SK-N-MC (cell line): Measurements from ENCODE around the gene RASGRP1.

Source experiments
- DNase-seq: peaks from one replicate; pipeline ENCODE4 v3.0.0-alpha.2; 2011; ENCODE audit warnings: low read depth, low spot score
- H3K27ac ChIP-seq: fragments of 200-600 bp; sonication (generic); 2 replicates; pipeline ENCODE4 v1.5.1; 2016; ENCODE audit warnings: mixed run types
- H3K36me3 ChIP-seq: fragments of 200-600 bp; sonication (generic); 2 replicates; pipeline ENCODE4 v1.6.1; 2017; ENCODE audit warnings: antibody characterized with exemption, low read length, mixed read lengths; ENCODE audit not compliant: insufficient read depth
- H3K4me3 ChIP-seq: fragments of 200-600 bp; sonication (generic); 2 replicates; pipeline ENCODE4 v1.5.1; 2016
- H3K9ac ChIP-seq: fragments of 200-600 bp; sonication (generic); 2 replicates; pipeline ENCODE4 v1.8.0; 2017; ENCODE audit warnings: mixed run types, mixed read lengths; ENCODE audit not compliant: insufficient read length
- H3K9me3 ChIP-seq: fragments of 200-600 bp; sonication (generic); 2 replicates; pipeline ENCODE4 v1.6.1; 2017; ENCODE audit warnings: low read depth, mild to moderate bottlenecking, antibody characterized with exemption, low read length, moderate library complexity, mixed read lengths
- EZH2 ChIP-seq: fragments of 200-600 bp; sonication (generic); IDR thresholded peaks from one replicate; pipeline ENCODE4 v1.6.1; 2017; ENCODE audit warnings: antibody characterized with exemption
- FOXP2 ChIP-seq: optimal IDR thresholded peaks from 2 replicates; pipeline ENCODE3; 2011; ENCODE audit warnings: mild to moderate bottlenecking, moderate library complexity; ENCODE audit not compliant: insufficient read depth; ENCODE audit errors: extremely low read length, control extremely low read depth
- POLR2AphosphoS5 ChIP-seq: IDR thresholded peaks from 2 replicates; pipeline ENCODE4 v1.6.1; 2012; ENCODE audit warnings: mild to moderate bottlenecking, low read depth, low read length, borderline replicate concordance

The RASGRP1 gene

DNA sequence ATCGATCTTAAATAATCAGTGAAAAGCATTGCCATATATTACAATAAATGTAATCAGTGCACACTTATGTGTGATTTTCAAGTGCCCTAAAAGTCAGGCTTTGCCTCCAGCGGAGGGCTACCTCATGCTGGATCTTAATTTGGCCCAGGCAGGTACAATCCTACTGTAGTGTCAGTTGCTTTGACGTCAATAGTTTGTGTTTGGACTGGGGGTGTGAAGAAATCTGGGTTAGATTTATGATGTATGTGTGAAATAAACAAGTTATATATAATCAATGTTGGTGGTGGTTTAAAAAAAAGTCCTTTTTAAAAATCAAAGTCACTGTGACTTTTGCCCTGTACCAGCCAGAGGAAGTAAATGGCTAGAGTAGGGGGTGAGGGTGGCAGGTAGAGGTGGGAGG, 14.0 kb upstream of the RASGRP1 start:
- DNase-seq, result no peak
- H3K36me3 ChIP-seq, result no peaks in the 10 kb centered on the region
- no peaks in the 10 kb centered on the region for H3K9me3 ChIP-seq
- H3K27ac ChIP-seq, result no peak overlapping the region
- TF ChIP-seq EZH2, result no peak
- TF ChIP-seq FOXP2, result no peak
- TF ChIP-seq POLR2AphosphoS5, result no peak
- no peak overlapping the region for H3K9ac ChIP-seq
- H3K4me3 ChIP-seq, result no peak overlapping the region

DNA sequence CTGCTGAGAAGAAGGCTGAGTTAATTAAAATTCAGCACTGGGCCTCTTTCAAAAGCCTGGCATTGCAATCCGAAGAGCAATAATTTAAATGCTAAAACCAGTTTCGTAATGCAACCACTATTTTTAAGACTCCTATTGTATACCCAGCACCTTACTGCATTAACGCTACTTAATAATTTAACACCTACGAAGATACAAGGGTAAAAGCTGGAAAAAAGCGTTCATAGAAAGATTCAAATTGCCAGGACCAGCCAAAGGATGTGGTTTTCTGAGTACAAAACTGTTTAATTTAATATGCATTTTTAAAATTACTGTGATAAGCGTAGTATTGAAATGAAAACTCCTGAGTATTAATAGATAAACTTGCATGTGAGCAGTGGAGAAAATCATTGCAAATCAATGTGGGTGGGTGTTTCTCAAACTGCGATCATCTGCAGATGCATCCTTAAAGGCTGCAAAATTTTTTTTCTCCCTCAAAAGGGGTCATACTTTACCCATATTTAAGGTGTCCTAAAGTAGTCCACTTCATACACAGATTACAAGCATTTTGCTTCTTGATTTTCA, 12.9 kb upstream of the RASGRP1 start:
- Histone ChIP-seq H3K9me3 (no peaks in the 10 kb centered on the region), H3K36me3 (no peaks in the 10 kb centered on the region), H3K4me3 (no peak overlapping the region), H3K9ac (no peak overlapping the region), H3K27ac (no peak overlapping the region)
- TF ChIP-seq EZH2 (no peak), POLR2AphosphoS5 (no peak), FOXP2 (no peak)
- no peak for DNase-seq

DNA sequence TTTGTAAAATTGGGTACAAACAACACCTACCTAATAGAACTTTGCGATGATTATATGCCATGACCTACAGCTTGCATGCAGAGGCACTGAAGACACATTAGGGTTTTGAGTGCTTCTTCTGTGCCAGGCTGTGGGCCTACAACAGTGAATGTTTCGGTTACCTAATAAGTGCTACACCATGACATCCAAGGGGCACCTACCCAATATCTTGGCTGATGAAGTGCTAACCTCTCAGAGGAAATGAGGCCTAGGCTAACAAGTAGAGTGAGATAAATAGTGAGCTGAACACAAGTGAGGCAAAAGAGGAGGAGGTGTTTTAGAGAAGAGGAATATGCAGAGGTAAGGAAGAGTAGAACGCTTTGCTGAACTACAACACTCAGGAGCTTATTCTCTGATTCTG, 12.2 kb upstream of the RASGRP1 start:
- H3K9me3 ChIP-seq, result no peaks in the 10 kb centered on the region
- TF ChIP-seq FOXP2 (no peak), EZH2 (no peak), POLR2AphosphoS5 (no peak)
- no peak overlapping the region for H3K4me3 ChIP-seq
- H3K27ac ChIP-seq, result no peak overlapping the region
- no peak overlapping the region for H3K9ac ChIP-seq
- no peak for DNase-seq
- H3K36me3 ChIP-seq, result no peaks in the 10 kb centered on the region

DNA sequence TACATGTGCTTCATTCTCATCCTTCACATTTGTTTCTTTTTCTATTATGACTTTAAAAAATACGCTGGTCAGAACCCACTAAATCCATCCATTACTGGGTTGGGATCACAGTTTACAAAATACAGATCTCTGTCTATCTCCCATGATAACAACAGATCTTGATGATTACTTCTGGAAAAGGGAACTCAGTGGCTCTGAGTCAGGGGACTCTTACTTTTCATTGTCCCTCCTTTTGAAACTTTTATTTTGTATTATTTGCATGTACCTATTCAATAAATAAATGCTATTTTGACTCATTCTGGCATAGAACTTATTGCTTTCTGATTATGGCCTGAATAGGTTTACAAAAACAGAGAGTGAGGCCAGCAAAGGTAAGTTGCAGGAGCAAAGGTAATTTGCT, 11.6 kb upstream of the RASGRP1 start:
- no peak overlapping the region for H3K27ac ChIP-seq
- no peak overlapping the region for H3K9ac ChIP-seq
- no peaks in the 10 kb centered on the region for H3K36me3 ChIP-seq
- DNase-seq, result no peak
- no peak overlapping the region for H3K4me3 ChIP-seq
- TF ChIP-seq FOXP2, result no peak
- TF ChIP-seq POLR2AphosphoS5, result no peak
- TF ChIP-seq EZH2, result no peak
- no peaks in the 10 kb centered on the region for H3K9me3 ChIP-seq

DNA sequence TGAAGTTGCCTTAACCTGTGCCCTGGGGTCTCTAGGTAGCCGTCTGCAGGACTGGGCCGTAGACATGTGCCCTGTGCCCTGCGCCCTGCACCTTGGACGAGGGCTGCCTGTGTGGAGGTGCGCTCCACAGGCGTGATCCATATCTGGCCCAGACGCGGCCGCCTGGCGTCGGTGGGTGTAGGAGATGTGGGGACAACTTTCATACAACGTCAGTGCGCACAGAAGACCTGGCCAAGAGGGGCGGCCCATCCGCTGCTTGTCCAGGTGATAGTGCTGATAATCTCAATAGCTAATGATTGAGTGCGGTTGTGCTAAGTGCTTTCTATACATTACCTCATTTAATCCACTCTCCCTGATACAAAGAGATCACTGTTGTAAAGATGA, 665 bp upstream of the RASGRP1 start:
- Histone ChIP-seq H3K27ac (no peak overlapping the region), H3K9me3 (no peaks in the 10 kb centered on the region), H3K4me3 (no peak overlapping the region), H3K36me3 (no peaks in the 10 kb centered on the region), H3K9ac (no peak overlapping the region)
- DNase-seq, result no peak
- TF ChIP-seq EZH2 (no peak), FOXP2 (no peak), POLR2AphosphoS5 (no peak)

DNA sequence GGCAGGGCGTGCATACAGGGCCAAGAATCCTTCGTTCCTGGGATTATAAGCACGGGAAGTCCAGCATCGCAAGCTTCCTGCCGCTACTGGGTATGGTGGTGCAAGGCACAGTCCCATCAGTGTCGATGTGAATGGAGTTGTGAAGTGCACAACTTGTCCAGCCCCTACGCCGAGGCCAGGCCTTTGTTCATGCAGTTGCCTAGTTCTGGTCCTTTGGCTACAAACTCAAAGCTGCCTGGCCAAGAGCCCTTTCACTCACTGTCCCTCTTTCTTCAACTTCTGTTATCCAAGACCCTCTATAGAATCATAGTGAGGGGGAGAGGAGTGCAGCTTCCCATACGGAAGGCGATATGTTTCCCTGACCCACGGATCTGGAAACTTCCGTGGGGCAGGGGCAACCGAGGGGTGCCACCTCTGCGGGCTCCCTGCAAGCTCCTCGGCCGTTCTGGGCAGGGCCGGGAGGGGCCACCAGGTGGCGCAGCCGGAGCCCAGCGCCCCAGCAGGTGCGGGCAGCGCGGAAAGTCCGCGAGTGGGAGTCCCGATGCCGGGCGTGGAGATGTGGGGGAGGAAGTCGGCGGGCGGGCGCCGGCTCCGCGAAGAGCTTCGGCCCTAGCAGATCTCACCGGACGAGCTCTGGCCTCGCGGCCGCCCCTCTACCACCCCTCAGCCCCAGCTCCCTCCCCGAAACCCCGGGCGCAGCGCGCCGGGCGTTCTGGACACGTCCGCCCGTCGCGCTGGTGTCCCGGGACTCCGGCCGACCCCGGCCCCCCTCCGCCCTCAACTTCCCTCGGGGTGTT, 693 bp downstream of the RASGRP1 start:
- Histone ChIP-seq H3K27ac (no peak overlapping the region), H3K9ac (no peak overlapping the region), H3K4me3 (peak overlapping the region; percentile 52), H3K36me3 (no peaks in the 10 kb centered on the region), H3K9me3 (no peaks in the 10 kb centered on the region)
- TF ChIP-seq EZH2, result no peak
- no peak for TF ChIP-seq POLR2AphosphoS5
- TF ChIP-seq FOXP2, result no peak
- no peak for DNase-seq

DNA sequence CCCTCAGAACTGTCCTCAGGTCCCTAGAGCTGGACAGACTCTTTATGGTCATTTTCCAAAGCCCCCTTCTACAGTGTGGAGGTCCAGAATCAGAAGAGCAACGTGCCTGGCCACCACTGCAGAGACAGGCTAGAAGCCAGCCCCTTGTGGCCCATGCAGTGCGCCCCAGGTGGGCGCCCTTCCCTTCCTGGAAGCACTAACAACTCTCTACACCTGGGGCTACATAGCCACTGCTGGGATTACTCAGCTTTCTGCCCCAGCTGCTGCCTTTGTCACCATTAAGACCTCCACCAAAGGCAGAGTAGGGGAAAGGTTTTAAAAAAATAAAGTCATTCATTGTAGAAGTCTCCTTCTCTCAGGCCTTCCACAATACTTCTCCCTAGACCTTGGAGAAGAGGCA, 2.3 kb downstream of the RASGRP1 start:
- no peak overlapping the region for H3K4me3 ChIP-seq
- H3K27ac ChIP-seq, result no peak overlapping the region
- TF ChIP-seq EZH2 (no peak), FOXP2 (no peak), POLR2AphosphoS5 (no peak)
- H3K9me3 ChIP-seq, result no peaks in the 10 kb centered on the region
- no peak overlapping the region for H3K9ac ChIP-seq
- no peak for DNase-seq
- H3K36me3 ChIP-seq, result no peaks in the 10 kb centered on the region

DNA sequence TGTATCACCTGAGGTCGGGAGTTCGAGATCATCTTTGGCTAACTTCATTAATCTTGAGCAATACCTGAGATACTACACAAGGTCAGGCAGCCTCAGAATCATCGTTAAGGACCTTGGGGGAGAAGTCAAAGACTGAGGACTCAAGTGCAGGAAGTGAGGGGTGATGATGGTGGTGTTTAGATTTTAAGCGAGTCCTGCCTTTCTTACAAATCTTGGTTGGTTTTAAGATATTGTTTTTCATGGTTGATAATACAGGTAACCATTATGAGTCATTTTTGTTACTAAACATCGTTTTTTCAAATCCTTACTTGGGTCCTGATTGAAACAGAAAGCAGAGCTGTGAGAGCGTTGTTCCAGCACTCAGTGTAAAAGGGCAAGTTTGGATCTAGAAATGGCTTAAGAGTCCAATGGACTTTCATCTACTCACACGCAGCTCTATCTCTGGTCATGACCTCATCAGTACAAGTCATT, 4.1 kb downstream of the RASGRP1 start:
- H3K27ac ChIP-seq, result no peak overlapping the region
- H3K4me3 ChIP-seq, result no peak overlapping the region
- no peak for DNase-seq
- TF ChIP-seq POLR2AphosphoS5, result no peak
- no peak for TF ChIP-seq FOXP2
- TF ChIP-seq EZH2, result no peak
- H3K9me3 ChIP-seq, result no peaks in the 10 kb centered on the region
- H3K9ac ChIP-seq, result no peak overlapping the region
- H3K36me3 ChIP-seq, result no peaks in the 10 kb centered on the region
